ENCODE results near the gene TMEM132D. TPM values are rescaled to one million over a fixed set of nuclear protein-coding genes. Genes with fewer than 3 reads are reported as not detected.

TMEM132D gene
- total and polyA plus RNA-seq, 2 of the 8 experiments (the other 6 are each of a cell fraction or from before 2014, with no cell fraction given): 3.5 to 10.1 TPM

- TF ChIP-seq CHD7 (IDR thresholded peaks at IDR 0.05; ENCODE audit: insufficient replicate concordance, low read length) (no peak), KDM4A (IDR thresholded peaks at IDR 0.05; ENCODE audit: low read depth, low read length, severe bottlenecking) (no peak), ATF2 (IDR thresholded peaks at IDR 0.05; ENCODE audit: low read length) (no peak), RAD21 (IDR thresholded peaks at IDR 0.05 in 1 of 2, conservative IDR thresholded peaks at IDR 0.05 in 1 of 2; ENCODE audit: low read depth in 2 of 2, low read length in 2 of 2) (no peak), ASH2L (IDR thresholded peaks at IDR 0.05; ENCODE audit: low read length) (no peak), BCL11A (IDR thresholded peaks at IDR 0.05; ENCODE audit: low read depth in 2 of 2, low read length in 2 of 2) (no peak), ATF3 (IDR thresholded peaks at IDR 0.05; ENCODE audit: insufficient read depth, low read depth, low read length) (no peak)
These were observed 820.5 kb downstream of the TMEM132D start (continued) for GRCh38 chr12:129083121-129083840.

Data from H1 (cell line).